ENCODE measurements around the gene VPS33A. TPM values are rescaled to one million over a fixed set of nuclear protein-coding genes. Genes with fewer than 3 reads are reported as not detected.

Gene VPS33A
- total and polyA plus RNA-seq, 2 donors from 2014 or later: 11.1 to 20.1 TPM

DNA sequence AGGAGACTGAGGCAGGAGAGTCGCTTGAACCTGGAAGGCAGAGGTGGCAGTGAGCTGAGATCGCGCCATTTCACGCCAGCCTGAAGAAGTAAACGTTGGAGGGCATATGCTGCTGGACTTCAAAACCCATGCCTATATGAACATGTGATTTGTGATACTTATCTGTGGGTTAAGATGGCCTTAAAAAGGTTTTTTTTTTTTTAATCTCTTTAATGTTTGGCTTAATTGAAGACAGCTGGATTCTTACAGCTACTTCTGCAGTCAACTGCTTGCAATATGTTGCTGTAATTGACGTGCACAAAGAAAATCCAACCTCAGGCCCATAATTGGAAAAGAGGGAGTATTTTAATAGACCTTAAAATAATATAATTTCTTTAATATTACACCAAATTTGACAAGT lies 64.3 kb downstream of the VPS33A start:
- intact Hi-C loops (cut with DNase I): no loop called here

DNA sequence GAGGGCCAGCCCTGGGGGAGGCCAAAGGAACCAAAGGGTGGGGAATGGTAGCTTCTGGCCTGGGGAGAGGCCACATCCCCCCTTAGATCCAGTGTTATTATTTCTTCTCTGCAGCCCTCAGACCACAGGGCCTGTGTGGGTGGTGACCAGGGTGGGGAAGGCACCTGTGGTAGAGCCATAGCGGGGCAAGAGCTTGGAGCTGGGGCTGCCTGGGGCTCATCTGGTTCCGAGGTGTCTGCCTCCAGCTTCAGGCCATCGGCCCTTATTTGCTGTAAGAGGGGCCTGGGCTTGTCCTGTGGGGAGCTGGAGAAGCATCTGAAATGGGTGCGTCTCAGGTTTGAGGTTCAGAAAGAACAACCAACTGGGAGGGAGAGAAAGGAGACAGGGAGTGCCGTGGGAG lies 64.9 kb downstream of the VPS33A start:
- no peaks in the 10 kb centered on the region for H3K9me3 ChIP-seq (ENCODE audit: control insufficient read depth in 2 of 3, insufficient read depth in 1 of 3, low read length in 3 of 3)
- no peaks in the 10 kb centered on the region for H3K36me3 ChIP-seq (ENCODE audit: control insufficient read depth in 2 of 3, insufficient read depth in 3 of 3, low read length in 3 of 3)
- H3K27me3 ChIP-seq (ENCODE audit: control insufficient read depth, insufficient read depth, low read length): peaks cover 4% of the 10 kb centered on the region
- intact Hi-C loops (cut with DNase I): no loop called here
- FAIRE-seq: no peak
- DNase-seq: no peak
- H3K9ac ChIP-seq (ENCODE audit: low read length in 3 of 3): no peak overlapping the region
- TF ChIP-seq, protein P1, sequence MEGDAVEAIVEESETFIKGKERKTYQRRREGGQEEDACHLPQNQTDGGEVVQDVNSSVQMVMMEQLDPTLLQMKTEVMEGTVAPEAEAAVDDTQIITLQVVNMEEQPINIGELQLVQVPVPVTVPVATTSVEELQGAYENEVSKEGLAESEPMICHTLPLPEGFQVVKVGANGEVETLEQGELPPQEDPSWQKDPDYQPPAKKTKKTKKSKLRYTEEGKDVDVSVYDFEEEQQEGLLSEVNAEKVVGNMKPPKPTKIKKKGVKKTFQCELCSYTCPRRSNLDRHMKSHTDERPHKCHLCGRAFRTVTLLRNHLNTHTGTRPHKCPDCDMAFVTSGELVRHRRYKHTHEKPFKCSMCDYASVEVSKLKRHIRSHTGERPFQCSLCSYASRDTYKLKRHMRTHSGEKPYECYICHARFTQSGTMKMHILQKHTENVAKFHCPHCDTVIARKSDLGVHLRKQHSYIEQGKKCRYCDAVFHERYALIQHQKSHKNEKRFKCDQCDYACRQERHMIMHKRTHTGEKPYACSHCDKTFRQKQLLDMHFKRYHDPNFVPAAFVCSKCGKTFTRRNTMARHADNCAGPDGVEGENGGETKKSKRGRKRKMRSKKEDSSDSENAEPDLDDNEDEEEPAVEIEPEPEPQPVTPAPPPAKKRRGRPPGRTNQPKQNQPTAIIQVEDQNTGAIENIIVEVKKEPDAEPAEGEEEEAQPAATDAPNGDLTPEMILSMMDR (IDR thresholded peaks at IDR 0.05; ENCODE audit: borderline replicate concordance, extremely low read depth, insufficient read depth): no peak
- H3K27ac ChIP-seq (ENCODE audit: low read depth in 2 of 2, low read length in 2 of 2): no peak overlapping the region
- H3K4me3 ChIP-seq (ENCODE audit: low read length in 3 of 3): no peak overlapping the region
- H3K4me1 ChIP-seq (ENCODE audit: control insufficient read depth in 2 of 3, insufficient read depth in 2 of 3, low read depth in 1 of 3, low read length in 3 of 3): peaks cover 0 to 7% (median 0%) of the 10 kb centered on the region in 3 donors

More for the DNA sequence above, 64.3 kb downstream of the VPS33A start:
- DNase-seq (no peak), FAIRE-seq (no peak)
- Histone ChIP-seq H3K9me3 (ENCODE audit: control insufficient read depth in 2 of 3, insufficient read depth in 1 of 3, low read length in 3 of 3) (no peaks in the 10 kb centered on the region), H3K27me3 (ENCODE audit: control insufficient read depth, insufficient read depth, low read length) (peaks cover 4% of the 10 kb centered on the region), H3K27ac (ENCODE audit: low read depth in 2 of 2, low read length in 2 of 2) (no peak overlapping the region), H3K4me1 (ENCODE audit: control insufficient read depth in 2 of 3, insufficient read depth in 2 of 3, low read depth in 1 of 3, low read length in 3 of 3) (peaks cover 0 to 7% (median 0%) of the 10 kb centered on the region in 3 donors), H3K36me3 (ENCODE audit: control insufficient read depth in 2 of 3, insufficient read depth in 3 of 3, low read length in 3 of 3) (no peaks in the 10 kb centered on the region), H3K9ac (ENCODE audit: low read length in 3 of 3) (no peak overlapping the region), H3K4me3 (ENCODE audit: low read length in 3 of 3) (no peak overlapping the region)
- TF ChIP-seq, protein P1 (IDR thresholded peaks at IDR 0.05; ENCODE audit: borderline replicate concordance, extremely low read depth, insufficient read depth): no peak

DNA sequence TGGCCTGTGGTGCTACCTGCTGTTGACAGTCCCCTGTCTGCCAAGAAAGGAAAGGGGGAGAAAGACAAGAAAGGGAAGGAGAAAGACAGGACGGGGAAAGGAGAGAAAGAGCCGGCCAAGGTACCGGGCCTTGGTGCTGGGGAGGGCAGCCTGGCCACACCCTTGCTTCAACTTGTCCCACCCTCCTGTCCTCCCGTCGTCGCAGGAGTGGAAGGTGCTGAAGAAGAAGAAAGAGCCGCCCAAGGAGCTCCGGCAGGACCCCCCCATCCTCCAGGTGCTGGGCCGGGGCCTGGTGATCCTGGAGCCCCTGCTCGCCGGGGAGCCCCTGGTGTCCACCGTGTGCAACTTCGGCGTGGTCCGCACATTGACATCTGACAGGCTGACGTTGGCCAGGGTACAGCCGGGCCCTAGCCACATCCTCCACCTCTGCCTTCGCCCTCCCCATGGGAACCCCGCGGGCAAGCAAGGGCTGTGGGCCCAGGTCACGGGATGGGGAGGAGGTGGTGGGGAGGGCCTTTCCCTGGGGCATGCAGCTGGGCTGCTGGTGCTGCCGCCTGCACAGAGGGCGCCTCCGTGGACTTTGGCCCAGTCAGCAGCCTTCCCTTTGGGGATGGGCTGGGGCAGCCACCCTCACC lies 65.6 kb downstream of the VPS33A start:
- intact Hi-C loops (cut with DNase I): no loop called here
- no peak overlapping the region for H3K4me3 ChIP-seq (ENCODE audit: low read length in 3 of 3)
- peaks cover 0 to 7% (median 0%) of the 10 kb centered on the region in 3 donors for H3K4me1 ChIP-seq (ENCODE audit: control insufficient read depth in 2 of 3, insufficient read depth in 2 of 3, low read depth in 1 of 3, low read length in 3 of 3)
- DNase-seq: peak in 2 of 5 donors; percentile 38 to 68
- H3K27ac ChIP-seq (ENCODE audit: low read depth in 2 of 2, low read length in 2 of 2): no peak overlapping the region
- no peak overlapping the region for H3K9ac ChIP-seq (ENCODE audit: low read length in 3 of 3)
- TF ChIP-seq, protein P1 (IDR thresholded peaks at IDR 0.05; ENCODE audit: borderline replicate concordance, extremely low read depth, insufficient read depth): no peak
- H3K9me3 ChIP-seq (ENCODE audit: control insufficient read depth in 2 of 3, insufficient read depth in 1 of 3, low read length in 3 of 3): no peaks in the 10 kb centered on the region
- H3K27me3 ChIP-seq (ENCODE audit: control insufficient read depth, insufficient read depth, low read length): peaks cover 4% of the 10 kb centered on the region
- no peak for FAIRE-seq
- H3K36me3 ChIP-seq (ENCODE audit: control insufficient read depth in 2 of 3, insufficient read depth in 3 of 3, low read length in 3 of 3): no peaks in the 10 kb centered on the region

Data from kidney (tissue), 14 donors.